Measurements from ENCODE around the gene TMEM167B.
A peak's percentile ranks its signal among the peaks of the same experiment; 100 is the strongest.
"Not testable (repeated sequence)": the region's sequence is repeated elsewhere in the genome, so short reads cannot be mapped to it uniquely, and the experiment has no call there.

Gene TMEM167B

DNA sequence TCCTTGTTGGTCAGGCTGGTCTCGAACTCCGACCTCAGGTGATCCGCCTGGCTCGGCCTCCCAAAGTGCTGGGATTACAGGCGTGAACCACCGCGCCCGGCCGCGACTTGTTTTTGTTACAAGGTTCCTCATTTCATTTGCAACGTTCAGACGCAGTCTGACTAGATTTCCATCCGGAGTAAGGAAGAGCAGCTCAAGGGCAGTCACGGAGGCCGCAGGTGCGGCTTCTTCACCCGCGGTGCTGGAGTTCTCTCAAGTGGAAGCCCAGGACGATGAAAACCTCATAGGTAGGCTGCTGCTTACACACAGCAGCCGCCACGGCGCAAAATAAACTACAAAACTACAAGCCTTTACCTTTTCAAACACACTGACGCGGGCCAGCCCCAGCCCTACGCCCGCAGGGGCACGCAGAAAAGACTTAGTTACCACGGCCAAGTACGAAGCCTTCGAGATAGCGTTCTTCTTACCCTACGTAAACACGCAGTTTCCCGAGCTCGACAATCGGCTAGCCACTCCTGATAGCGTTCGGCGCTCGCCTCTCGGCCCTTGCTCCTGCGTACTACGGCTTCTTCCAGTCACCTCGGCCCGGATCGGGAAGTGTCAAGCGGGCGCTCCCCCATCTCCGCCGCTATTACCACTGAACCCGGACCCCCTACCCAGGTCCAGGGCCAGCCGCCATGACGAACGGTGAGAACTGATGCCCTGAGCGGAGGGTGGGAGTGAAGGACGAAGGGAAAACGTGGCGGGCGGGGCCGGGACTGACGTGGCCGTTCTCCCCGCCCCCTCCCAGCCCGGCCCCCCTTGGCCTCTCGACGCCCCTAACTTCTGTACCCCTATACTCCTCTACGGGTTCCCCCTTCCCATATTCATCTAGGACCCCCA is at the start of gene TMEM167B:
Gene TMEM167B, plus strand, starts transcription at position 569 of the 882 bp plus-strand sequence. Its CDS starts 109 bp downstream, at position 678.
- peak; percentile 74 for DNase-seq

DNA sequence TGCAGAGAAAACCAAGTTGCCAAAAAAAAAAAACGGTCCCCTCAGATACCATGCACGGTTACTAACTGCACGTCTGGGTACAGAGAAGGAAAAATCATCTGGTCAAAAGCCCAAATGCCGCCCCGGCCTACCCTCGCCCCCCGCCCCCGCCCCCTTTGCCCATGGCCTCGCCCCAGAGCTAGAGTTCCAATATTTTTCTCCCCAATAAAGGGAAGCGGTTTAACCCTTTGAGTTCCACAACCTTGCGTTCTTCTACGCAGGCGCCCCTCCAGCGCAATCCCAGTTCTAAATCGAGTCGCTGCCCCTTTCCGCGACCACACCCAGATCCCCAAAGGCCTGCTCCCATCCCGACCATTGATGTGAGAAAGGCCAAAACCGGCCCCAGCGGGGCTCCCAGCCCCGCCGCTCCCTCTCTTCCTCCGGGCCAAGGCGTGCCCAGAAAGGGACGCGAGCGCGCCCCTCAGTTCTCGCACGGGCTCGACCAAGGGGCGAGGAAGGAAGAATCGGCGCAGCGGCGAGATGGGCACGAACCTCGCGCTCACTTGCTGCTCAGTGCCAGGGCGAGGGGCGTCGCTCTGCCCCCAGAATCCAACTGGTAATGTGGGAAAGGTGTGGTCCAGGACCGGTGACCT is 49.5 kb upstream of the TMEM167B start:
- DNase-seq, result no peak

DNA sequence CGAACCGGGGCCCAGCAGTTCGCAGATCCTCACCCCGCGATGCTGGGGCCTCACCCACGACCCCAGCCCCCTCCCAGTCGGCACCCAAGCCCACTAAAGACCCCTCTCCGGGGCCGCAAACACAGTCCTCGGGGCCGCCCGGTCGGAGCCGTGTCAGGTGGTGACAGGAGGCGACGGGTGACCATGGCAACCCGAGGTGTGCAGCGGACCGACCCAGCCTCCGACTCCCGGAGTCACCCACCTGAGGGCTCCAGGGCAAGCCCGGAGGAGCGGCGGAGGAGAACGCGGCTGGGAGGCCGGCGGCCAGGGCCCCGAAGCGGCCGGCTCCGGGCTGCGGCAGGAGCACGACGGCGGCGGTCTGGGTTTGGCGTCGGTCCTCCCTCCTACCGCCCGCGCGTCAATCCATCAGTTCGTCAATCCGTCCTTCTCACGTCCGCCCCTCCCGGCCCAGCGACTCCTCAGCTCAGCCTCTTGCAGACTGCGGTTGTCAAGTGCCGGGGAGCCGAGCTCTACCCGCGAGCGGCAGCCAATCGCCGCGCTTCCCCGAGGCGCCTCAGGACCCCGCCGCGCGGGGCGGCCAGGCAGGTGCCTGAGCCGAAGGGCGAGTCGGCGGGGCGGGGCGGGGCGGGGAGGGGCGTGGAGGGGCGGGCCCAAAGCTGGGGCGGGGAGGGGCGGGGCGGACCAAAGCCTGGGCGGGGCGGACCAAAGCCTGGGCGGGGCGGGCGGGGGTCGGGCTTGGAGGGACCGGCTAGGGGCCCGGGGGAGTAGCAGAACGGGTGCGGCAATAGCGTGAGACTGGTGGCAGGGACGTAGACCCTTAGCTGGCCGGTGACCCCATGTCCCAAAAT is 48.7 kb upstream of the TMEM167B start, which contains the start of gene WDR47:
Gene WDR47, minus strand, starts transcription at position 482 of the 848 bp plus-strand sequence. CDS start 18,590 bp downstream, outside the sequence.
- peak; percentile 32 for DNase-seq

DNA sequence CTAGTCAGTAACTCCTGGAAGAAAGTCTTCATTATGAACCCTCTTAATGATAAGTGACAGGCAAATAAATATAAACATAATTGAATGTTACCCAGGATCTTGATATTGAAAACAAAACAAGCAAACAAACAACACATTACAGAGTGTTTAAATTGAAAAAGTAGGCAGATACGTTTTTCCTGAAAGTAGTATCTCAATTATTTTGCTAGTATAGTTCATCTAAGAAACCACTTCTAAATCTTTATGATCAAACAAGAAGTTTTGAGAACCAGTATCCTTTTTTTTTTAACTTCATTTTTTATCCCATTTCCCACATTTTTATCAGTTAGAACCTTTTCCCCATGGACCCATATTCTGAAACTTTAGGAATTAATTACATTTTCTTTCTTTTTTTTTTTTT is 45.0 kb upstream of the TMEM167B start:
- DNase-seq, result no peak

DNA sequence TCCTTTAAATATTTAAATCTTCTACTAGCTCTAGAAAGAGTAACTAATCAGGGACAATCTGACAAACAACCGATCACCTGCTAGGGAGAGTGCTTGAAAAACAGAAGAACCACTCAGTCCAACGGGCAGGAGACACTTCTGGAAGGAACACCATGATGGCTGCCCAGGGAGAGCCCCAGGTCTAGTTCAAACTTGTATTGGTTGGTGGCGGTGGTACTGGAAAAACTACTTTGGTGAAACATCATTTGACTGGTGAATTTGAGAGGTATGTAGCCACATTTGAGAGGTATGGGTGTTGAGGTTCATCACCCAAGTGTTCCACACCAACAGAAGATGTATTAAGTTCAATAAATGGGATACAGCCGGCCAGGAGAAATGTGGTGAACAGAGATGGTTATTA is 43.9 kb upstream of the TMEM167B start:
- no peak for DNase-seq

DNA sequence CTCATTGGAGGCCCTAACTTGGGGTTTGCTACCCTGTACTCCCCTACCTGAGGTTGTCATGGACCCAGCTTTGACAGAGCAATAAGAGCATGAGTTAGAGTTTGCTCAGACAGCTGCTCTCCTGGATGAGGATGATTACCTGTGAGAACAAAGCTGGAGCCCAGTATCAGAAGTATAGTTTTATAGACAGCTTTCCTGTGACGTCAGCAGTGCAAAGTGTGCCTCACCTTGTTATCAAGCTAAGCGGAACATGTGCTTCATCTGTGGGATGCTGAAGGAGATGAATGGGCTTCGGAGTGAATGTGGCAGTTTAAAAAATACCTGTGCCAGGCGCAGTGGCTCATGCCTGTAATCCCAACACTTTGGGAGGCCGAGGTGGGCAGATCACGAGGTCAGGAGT is 43.2 kb upstream of the TMEM167B start:
- DNase-seq, result no peak

DNA sequence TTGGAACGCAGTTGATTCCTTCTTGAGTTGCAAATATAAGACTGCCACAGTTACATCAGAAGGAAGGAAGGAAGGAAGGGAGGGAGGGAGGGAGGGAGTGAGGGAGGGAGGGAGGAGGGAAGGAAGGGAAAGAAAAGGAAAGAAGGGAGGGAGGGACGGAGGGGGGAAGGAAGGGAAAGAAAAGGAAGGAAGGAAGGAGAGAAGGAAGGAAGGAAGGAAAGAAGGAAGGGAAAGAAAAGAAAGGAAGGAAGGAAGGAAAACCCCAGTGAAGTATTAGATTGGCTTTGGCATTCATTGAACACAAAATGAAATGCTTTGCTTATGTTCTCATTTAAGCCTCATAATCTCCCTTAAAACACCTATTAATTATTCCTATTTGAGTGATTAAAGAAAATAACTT is 42.2 kb upstream of the TMEM167B start:
- no peak for DNase-seq

DNA sequence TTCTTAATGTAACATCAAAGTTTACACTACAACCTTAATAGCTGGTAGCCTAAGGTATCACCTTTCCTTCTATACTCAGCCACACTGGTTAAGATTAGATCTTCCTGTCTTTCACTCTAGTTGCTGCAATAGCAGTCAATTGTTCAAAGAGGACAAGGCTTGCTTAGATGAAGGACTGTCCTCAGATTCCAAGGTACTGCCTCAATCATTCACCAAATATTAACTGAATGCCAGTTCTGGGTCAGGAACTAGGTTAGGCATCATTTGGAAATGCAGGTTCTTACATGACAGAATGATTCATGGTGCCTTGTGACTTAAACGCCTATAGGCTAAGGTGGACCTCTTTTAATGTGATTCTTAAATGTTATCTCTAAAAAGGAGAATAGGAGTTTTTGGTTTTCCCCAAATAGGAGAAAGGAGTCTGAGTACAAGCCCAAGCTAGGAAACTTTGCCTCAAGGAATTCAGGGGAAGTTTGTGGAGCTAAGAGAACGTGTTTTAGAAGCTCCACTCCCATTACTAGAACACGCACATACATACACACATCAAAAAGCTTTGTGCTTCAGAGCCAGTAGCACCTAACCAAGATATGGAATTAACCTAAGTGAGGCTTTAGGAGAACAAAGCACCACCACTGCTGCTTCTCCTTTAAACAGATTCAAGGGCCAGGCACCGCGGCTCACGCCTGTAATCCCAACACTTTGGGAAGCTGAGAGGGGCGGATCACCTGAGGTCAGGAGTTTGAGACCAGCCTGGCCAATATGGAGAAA is 40.2 kb upstream of the TMEM167B start:
- no peak for DNase-seq

DNA sequence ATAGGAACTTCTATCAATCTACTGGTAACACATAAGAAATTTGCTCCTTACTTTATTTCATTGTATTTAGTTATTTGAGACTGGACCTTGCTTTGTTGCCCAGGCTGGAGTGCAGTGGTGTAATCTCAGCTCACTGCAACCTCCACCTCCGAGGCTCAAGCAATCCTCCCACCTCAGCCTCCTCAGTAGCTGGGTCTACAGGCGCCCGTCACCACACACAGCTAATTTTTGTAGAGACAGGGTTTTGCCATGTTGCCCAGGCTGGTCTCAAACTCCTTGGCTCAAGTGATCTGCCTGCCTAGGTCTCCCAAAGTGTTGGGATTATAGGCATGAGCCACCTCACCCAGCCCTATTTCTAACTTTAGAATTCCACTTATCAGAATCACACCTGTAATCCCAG is 38.4 kb upstream of the TMEM167B start:
- DNase-seq, result not testable (repeated sequence)

DNA sequence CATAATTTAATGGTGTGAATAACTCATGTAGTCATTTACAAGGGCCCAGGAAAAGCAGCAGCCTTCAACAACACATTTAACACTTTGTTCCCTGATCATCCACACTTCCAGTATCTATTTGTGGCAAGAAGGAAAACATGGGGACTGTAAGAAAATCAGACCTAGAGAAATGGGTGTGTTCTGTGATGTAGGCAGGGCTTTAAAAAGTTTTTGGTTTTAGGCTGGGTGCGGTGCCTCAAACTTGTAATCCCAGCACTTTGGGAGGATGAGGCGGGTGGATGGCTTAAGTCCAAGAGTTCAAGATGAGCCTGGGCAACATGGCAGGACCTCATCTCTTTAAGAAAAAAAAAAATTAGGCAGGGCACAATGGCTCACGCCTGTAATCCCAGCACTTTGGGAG is 34.5 kb upstream of the TMEM167B start:
- no peak for DNase-seq

DNA sequence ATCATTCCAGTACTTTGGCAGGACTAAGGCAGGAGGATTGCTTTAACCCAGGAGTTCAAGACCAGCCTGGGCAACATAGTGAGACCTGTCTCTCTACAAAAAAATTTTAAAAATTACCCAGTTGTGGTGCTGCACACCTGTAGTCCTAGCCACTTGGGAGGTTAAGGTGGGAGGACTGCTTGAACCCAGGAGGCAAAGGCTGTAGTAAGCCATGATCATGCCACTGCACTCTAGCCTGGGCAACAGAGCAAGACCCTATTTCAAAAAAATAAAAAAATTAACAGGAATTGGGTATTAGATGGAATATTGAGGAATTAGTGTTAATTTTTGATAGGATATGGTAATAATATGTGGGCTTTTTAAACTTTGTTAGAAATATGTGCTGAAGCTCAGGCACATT is 31.5 kb upstream of the TMEM167B start:
- DNase-seq, result no peak

DNA sequence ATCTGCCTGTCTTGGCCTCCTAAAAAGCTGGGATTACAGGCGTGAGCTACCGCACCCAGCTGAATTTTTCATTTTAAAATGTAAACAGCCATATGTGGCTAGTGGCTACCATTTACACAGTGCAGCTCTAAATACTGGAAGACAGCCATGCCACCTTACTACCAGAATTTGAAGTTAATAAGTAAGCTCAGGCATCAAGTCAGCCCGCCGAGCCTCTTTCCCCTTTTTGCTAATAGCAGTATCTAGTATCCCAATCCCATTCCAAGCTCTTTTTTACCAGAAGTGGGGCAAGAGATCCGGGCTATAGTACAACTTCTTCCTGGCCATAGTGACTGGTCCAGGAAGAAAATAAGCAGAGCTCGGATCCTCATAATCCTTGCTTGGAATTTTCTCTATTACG is 29.9 kb upstream of the TMEM167B start:
- no peak for DNase-seq

DNA sequence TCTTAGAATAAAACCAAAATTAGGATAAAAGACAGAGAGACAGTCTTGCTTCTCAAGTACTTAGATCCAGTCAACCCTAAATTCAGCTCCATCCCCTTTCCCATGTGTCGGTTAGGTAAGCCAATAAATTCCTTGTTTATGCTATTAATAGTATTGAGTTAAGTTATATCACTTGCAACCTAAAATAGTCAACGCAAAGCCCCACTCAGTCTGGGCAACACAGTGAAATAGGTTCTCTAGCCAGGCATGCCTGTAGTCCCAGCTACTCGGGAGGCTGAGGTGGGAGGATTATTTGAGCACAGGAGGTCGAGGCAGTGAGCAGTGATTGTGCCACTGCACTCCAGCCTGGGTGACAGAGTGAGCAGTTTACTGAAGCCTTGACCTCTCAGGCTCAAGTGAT is 29.4 kb upstream of the TMEM167B start:
- DNase-seq, result no peak

DNA sequence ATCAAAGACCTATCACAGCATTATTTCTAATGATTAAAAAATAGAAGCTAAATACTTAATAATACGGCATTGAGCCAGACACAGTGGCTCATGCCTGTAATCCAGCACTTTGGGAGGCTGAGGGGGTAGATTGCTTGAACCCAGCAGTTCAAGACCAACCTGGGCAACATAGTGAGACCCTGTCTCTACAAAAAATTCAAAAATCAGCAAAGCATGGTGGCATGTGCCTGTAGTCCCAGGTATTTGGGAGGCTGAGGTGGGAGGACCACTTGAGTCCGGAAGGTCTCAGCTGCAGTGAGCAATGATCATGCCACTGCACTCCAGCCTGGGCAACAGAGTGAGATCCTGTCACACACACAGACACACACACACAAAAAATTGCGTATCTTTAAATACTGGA is 25.4 kb upstream of the TMEM167B start:
- DNase-seq, result no peak

DNA sequence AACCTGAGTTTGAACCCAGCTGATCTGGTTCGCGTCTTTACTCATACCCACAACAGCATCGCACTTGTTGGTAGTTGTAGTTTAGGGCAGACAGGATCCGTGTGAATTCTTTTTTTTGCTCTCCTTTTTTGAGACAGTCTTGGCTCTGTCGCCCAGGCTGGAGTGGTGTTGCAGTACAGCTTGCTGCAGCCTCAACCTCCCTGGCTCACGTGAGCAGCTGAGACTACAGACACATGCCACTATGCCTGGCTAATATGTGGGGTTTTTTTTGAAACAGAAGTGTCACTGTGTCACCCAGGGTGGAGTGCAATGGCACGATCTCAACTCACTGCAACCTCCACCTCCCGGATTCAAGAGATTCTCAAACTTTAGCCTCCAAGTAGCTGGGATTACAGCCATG is 22.7 kb upstream of the TMEM167B start:
- no peak for DNase-seq

DNA sequence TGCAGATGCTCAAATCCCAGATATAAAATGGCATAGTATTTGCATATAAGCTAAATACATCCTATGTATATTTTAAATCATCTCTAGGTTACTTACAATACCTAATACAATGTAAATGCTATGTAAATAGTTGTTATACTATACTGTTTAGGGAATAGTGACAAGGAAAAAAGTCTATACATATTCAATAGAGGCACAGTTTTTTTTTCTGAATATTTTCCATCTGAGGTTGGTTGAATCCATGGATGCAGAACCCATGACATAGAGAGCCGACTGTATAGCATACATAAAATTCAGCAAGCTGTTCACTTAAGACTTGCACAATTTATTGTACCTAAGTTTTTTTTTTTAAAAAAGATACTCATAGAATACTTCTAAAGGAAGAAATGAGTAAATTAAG is 21.3 kb upstream of the TMEM167B start:
- no peak for DNase-seq

DNA sequence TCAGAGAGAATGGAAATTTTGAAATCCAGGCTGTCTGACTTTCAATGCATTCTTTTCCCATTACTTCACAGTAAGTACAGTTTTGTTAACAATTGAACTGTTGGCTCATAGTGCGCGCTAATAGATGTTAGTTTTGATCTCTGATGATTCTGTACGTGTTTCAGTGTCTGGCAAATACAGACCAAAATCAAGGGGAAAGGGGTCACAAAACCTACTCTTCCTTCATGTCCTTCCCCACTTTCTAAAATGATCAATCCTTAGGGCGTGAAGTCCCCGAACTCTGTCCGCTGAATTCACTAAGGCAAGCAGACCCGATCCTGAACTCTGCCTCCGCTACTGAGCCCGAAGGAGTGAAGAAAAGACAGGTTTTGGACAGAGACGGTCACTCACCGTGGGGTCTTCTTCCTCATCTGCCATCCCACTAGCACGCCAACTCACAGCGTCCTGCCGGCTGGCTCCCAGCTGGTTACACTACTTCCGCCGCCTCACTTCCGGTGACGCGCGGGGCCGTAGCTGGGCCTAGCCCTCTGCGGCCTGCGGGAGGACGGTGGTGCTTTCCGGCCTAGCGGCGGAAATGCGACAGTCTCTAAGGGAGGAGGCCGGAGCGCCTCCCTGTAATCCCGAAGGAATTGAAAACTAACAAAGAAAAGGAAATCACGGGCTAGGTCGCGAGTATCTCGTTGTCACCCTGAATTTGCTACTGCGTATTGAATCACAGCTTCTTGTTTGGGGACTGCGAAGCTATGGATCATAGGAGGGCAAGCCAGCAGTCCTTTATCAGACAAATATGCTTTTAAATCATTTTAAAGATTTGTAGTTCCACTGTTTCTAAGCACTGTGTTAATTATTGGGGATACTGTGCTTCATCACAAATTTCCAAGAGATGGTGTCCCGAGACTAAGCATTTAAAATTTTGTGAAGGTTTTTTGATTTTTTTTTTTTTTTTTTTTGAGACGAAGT is 14.8 kb upstream of the TMEM167B start, which contains the start of gene TAF13:
Gene TAF13, minus strand, starts transcription at position 473 of the 960 bp plus-strand sequence. Its CDS starts 56 bp downstream, at position 417.
- peak; percentile 48 for DNase-seq

DNA sequence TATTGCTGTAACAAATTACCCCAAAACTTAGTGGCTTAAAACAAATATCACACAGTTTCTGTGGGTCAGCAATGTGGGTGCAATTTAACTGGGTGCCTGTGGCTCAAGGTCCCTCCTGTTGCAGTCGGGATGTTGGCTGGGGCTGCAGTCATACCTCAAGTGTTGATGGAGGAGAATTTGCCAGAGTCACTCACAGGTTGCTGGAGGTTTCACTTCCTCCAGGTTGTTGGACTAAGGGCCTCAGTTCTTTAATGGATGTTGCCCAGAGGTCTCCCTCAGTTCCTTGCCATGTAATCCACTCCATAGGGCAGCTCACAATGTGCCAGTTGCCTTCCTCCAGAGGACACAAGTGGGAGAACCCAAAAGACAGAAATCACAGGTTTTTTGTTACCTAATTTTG is 12.2 kb upstream of the TMEM167B start:
- DNase-seq, result no peak

DNA sequence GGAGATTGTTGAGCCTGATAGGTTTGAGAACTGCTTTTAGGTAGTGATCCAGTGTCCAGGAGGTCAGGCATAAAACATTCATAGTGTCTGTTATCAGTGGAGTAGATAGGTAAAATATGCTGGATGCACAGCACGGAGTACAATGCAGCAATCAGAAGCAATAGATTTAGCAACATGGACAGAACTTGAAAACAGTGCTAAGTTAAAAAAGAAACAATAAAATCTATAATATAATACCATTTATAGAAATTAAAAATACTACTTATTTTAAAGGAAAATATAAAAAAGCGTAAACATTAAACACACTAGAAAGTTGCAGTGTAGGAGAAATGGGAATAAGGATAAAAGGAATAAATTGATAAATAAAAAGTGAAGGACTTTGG is 11.3 kb upstream of the TMEM167B start:
- no peak for DNase-seq

DNA sequence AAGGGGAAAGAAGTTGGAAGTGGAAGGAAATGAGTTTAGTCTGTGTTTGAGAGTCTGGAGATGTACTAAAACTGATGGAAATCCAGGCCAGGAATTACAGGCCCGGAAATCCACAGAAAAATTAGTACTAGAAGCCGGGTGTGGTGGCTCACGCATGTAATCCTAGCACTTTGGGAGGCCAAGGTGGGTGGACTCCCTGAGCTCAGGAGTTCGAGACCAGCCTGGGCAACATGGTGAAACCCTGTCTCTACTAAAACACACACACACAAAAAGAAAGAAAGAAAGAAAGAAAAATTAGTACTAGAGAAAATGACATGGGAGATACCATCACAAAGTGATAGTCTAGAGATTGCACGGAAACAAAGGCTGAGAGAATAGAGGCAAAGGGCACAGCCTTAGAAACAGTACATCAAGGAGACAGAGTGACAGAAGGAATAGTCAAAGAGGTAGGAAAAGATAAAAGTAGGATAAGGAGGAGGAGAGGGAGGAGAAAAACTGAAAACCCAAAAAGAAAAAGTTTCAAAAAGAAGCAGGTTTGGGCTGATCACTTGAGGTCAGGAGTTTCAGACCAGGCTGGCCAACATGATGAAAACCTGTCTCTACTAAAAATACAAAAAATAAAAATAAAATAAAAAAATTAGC is 10.0 kb upstream of the TMEM167B start:
- DNase-seq, result no peak

DNA sequence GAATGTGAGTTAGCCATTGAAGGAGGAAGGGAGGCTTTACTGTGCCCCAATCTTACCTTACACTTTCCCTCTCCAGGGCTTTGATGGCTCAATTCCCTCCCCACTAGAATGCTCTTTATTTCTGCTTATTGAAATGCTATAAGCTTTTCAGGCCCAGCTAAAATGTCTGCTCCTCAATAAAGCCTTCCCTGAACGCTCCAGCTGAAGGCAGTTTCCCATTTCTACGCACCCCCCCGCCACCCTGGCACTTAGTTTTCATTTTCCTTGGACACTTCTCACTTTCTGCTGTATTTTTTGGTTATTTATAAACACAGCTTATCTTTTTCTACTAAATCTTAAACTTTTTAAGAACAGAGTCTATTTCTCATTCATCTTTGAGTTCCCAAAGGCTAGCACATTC is 7.1 kb upstream of the TMEM167B start:
- no peak for DNase-seq
